Right lung (tissue), 10 donors: ENCODE measurements around the gene SYK. TPM values are rescaled to one million over a fixed set of nuclear protein-coding genes. Genes with fewer than 3 reads are reported as not detected.
"Not testable (repeated sequence)": the region's sequence is repeated elsewhere in the genome, so short reads cannot be mapped to it uniquely, and the experiment has no call there.

Experiments used
- DNase-seq, 2 donors: peaks; one replicate each; pipeline ENCODE4 v3.0.0-alpha.2; 2013
- long read RNA-seq, 8 donors: transcript quantifications; one replicate each; lab custom pipeline, GENCODE V29; 2026
- polyA plus RNA-seq, 5 donors: library from polyadenylated mRNA; unstranded; fragments of 120-200 nt; gene quantifications; one replicate each; pipeline versions ENCODE4 v1.2.1 to v1.2.3, GENCODE V29; 2013; ENCODE audit warnings: inconsistent platforms in 1 of 5, low replicate concordance in 1 of 5; ENCODE audit not compliant: insufficient read length in 5 of 5, insufficient read depth in 1 of 5

Gene SYK
- 10 to 100 TPM; 15.9 to 19.6 (median 16.7) TPM for polyA plus RNA-seq
- long read RNA-seq, donor 1, full-length matches to known transcripts, result 1 of 12 reads
- long read RNA-seq, donor 1, partial matches to known transcripts, result 11 of 12 reads
- long read RNA-seq, donor 1, other reads (novel, unspliced or antisense), result 0 of 12 reads
- long read RNA-seq, donor 2, result 0 reads
- long read RNA-seq, donor 3, full-length matches to known transcripts, result 1 of 1 reads
- long read RNA-seq, donor 3, partial matches to known transcripts, result 0 of 1 reads
- long read RNA-seq, donor 3, other reads (novel, unspliced or antisense), result 0 of 1 reads
- long read RNA-seq, donor 4, full-length matches to known transcripts, result 2 of 2 reads
- long read RNA-seq, donor 4, partial matches to known transcripts, result 0 of 2 reads
- long read RNA-seq, donor 4, other reads (novel, unspliced or antisense), result 0 of 2 reads
- long read RNA-seq, donor 5, full-length matches to known transcripts, result 3 of 3 reads
- long read RNA-seq, donor 5, partial matches to known transcripts, result 0 of 3 reads
- long read RNA-seq, donor 5, other reads (novel, unspliced or antisense), result 0 of 3 reads
- long read RNA-seq, donor 6, full-length matches to known transcripts, result 3 of 3 reads
- long read RNA-seq, donor 6, partial matches to known transcripts, result 0 of 3 reads
- long read RNA-seq, donor 6, other reads (novel, unspliced or antisense), result 0 of 3 reads
- long read RNA-seq, donor 7, full-length matches to known transcripts, result 2 of 2 reads
- long read RNA-seq, donor 7, partial matches to known transcripts, result 0 of 2 reads
- long read RNA-seq, donor 7, other reads (novel, unspliced or antisense), result 0 of 2 reads
- long read RNA-seq, donor 8, result 0 reads

- peak; percentile 28 to 33 for DNase-seq
Observed at GRCh38 chr9:90801241-90801972, at the start of gene SYK. Gene SYK (plus strand): TSS chr9:90801819. CDS start chr9:90843899, 42,080 bp downstream.

- DNase-seq, result peak; percentile 12 to 35
Observed at GRCh38 chr9:90755514-90756371, 45.9 kb upstream of the SYK start.

- DNase-seq, result not testable (repeated sequence)
Observed at GRCh38 chr9:90760577-90760976, 41.0 kb upstream of the SYK start.

- DNase-seq, result no peak
Observed at GRCh38 chr9:90766731-90767130, 34.9 kb upstream of the SYK start.

GRCh38 chr9:90767523-90768100 lies 34.0 kb upstream of the SYK start:
- no peak for DNase-seq

GRCh38 chr9:90770182-90770738 lies 31.4 kb upstream of the SYK start:
- DNase-seq, result no peak

- DNase-seq, result no peak
Observed at GRCh38 chr9:90770927-90771326, 30.7 kb upstream of the SYK start.

- no peak for DNase-seq
Observed at GRCh38 chr9:90772386-90772785, 29.2 kb upstream of the SYK start.

GRCh38 chr9:90773617-90774016 lies 28.0 kb upstream of the SYK start:
- peak in 1 of 2 donors; percentile 13 for DNase-seq

GRCh38 chr9:90774071-90774470 lies 27.5 kb upstream of the SYK start:
- DNase-seq, result no peak

- DNase-seq, result no peak
Observed at GRCh38 chr9:90774682-90775081, 26.9 kb upstream of the SYK start.

GRCh38 chr9:90775657-90776056 lies 26.0 kb upstream of the SYK start:
- no peak for DNase-seq

GRCh38 chr9:90778746-90779145 lies 22.9 kb upstream of the SYK start:
- no peak for DNase-seq

GRCh38 chr9:90783552-90783951 lies 18.1 kb upstream of the SYK start:
- no peak for DNase-seq

GRCh38 chr9:90783964-90784363 lies 17.7 kb upstream of the SYK start:
- DNase-seq, result no peak

GRCh38 chr9:90787771-90788460 lies 13.7 kb upstream of the SYK start:
- no peak for DNase-seq

- DNase-seq, result not testable (repeated sequence)
Observed at GRCh38 chr9:90788527-90788926, 13.1 kb upstream of the SYK start.

- DNase-seq, result no peak
Observed at GRCh38 chr9:90789408-90789807, 12.2 kb upstream of the SYK start.

- no peak for DNase-seq
Observed at GRCh38 chr9:90789862-90790261, 11.8 kb upstream of the SYK start.

- DNase-seq, result not testable (repeated sequence)
Observed at GRCh38 chr9:90793024-90793423, 8.6 kb upstream of the SYK start.
